GM12801 (cell line): ENCODE results near the gene TBC1D16.

ENCODE experiments used
- TF ChIP-seq, protein P1 (sequence below): IDR thresholded peaks from one replicate; pipeline ENCODE4 v1.5.1; 2011; ENCODE audit warnings: control low read depth; ENCODE audit not compliant: insufficient read length; ENCODE audit errors: extremely low read depth

Gene TBC1D16

DNA sequence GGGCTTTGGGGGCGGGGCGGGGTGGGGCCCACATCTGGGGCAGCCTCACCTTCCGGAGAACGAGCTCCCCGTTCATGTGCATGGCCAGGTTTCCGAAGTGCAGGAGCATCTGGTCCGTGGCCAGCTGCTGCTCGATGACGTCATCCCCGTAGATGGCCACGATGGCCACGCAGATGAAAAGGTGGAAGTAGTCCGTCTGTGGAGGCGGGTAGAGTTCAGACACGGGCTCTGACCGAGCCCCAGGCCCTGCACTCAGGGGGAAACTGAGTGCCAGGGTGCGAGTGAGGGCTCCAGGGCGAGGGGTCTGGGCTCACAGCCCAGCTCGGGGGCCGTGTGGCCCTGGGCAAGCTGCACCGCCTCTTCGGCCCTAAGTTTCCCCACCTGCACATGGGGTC is 93.7 kb downstream of the TBC1D16 start:
- TF ChIP-seq, protein P1, sequence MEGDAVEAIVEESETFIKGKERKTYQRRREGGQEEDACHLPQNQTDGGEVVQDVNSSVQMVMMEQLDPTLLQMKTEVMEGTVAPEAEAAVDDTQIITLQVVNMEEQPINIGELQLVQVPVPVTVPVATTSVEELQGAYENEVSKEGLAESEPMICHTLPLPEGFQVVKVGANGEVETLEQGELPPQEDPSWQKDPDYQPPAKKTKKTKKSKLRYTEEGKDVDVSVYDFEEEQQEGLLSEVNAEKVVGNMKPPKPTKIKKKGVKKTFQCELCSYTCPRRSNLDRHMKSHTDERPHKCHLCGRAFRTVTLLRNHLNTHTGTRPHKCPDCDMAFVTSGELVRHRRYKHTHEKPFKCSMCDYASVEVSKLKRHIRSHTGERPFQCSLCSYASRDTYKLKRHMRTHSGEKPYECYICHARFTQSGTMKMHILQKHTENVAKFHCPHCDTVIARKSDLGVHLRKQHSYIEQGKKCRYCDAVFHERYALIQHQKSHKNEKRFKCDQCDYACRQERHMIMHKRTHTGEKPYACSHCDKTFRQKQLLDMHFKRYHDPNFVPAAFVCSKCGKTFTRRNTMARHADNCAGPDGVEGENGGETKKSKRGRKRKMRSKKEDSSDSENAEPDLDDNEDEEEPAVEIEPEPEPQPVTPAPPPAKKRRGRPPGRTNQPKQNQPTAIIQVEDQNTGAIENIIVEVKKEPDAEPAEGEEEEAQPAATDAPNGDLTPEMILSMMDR: no peak

DNA sequence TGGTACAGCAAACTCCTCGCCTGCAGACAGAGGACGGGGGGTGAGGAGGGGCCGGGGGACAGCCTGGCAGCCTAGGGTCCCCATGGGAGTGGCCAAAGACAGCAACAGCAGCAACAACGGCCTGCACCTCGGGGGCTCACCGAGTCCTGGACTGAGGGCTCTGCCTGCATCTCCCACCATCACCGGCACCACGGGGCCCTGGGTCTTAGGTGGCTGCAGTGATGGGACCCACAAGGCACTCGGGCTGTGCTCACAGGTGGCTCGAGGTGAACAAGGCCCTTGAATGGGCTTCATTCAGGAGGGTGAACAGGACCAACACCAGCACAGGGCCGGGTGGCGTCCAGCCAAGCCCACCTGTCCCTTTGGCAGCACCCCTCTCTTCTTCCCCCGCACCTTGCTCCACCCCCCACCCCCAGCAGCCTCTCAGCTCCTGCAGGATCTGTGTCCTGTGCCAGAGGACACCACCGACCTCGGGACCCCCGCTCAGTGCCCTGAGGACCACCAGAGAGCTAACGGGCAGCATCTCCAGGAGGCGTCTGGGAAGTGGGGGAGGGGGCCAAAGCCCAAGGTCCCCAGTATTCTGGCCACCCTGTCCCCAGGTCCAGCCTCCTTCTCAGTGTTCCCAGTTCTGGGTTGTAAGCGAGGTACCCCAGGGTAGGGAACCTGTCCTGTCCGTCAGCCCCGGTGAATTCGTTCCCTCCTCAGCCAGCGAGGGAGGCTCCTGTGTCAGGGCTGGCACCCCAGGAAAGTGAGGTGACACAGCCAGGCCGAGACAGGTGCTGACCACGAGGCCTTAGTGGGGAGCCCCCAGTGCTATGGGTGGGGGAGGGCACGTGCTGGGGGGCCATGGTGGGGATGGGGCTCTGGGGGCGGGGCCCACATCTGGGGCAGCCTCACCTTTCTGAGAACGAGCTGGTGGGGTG is 94.3 kb downstream of the TBC1D16 start:
- TF ChIP-seq, protein P1: no peak

DNA sequence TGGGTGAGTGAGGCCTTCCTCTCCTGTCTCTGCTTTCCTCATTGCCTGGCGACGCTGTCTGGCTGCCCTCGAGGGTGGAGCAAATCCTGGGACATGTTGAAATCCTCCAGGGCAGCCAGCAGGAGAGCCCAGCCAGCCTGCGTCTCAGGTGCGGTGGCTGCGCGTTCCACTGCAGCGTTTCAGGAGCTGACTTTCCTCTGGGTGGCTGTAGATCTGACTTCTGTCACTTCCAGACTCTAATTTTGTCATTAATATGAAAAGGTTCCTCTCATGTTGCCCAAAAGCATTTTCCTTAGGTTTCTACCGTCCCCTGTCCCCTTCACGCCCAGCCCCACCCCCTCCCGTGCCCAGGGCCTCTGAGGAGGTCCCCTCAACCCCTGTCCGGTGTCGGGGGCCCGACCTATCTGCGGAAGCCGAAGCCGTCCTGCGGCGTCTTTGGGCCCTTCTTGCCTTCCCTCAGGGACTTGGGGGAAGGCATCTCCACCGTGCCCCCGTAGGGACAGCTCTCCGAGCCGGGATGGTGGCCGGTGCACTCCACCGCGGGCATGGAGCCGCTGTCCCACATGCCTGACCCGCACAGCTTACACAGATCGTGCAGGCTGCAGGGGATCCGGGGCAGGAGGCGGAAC is 95.1 kb downstream of the TBC1D16 start:
- TF ChIP-seq, protein P1: no peak

DNA sequence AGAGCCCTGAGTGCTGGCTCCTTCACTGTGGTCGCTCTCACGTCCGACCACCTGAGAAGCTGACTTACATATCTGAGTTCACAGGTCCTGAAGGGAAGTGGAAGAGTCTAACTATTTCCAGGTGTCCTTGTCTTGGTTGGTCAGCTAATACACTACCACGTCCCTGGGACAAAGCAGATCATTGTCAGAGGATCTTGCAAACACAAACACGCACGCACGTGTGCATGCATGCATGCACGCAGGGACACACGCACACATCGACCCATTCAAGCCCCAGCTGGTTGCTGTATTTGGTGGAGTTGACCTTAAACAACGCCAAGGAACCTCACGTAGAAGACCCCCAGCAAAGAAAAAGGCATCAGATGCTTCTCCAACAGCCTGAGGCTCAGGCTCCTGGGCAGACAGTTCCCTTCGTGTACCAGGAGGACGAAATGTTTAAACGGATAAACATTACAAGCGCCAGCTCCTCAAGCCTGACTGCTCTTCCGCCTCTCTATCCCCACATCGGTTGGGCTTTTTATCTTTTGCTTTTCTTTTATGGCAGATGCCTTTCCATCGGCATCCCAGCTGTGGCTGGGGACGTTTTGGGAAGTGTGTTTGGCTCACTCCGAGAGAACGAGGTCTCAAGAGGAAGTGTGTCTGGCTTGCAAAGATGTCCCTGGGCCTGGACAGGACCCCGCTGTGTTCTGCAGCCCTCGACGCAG is 95.8 kb downstream of the TBC1D16 start:
- TF ChIP-seq, protein P1: no peak

DNA sequence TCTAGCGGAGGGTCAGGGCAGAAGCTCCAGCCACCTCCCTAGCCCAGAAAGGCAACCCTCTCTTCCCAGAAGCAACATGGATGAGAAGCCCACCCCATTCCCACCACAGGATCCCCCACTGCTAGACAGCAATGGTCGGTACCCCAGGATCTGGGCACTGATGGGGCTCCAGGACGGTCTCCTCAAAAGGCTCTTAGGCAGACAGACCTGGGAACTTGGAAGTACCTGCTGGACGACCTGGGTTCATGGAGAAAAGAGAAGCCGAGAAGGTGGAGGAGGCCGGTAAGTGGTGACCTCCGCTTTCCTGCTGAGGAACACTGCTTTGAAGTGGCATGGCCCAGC is 96.6 kb downstream of the TBC1D16 start:
- TF ChIP-seq, protein P1: no peak

DNA sequence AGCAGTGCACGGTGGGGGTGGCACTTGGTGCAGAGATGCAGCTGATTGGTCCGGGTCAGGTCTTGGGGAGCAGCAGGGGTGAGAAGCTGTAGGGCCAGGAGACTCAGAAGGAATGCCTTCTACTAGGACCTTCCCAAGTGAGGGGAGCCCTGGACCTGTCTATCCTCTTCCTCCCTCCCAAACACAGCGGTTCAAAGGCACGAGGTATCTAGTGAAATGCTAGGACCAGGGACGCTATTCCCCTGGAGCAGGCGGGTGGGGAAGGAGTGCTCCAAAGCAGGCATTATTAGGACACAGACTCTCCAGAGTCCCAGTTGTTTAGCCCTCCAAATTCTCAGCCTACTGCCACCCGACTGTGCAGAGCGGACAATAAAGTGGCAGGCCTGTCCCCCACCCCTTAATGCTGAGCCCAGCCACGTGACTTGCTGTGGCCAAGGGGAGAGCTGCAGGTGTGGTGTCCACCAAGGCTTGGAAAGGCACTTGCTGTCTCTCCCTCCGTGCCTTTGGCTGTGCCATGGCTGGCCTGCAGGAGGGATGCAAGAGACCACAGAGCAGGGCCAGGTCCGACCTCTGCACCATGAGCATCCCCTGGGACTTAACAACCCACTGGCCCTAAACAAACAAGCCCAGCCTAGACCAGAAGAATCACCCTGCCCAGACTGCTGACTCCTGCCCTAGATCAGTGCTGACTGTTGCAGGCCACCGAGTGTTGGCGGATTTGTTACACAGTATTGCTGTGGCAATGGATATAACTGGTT is 97.2 kb downstream of the TBC1D16 start:
- TF ChIP-seq, protein P1: no peak
